HCT116 (cell line): ENCODE results near the gene CALHM4. TPM values are rescaled to one million over a fixed set of nuclear protein-coding genes. Genes with fewer than 3 reads are reported as not detected.

Source experiments
- ATAC-seq: fragments of 200-7000 bp; cut with Tn5 transposase; 2 replicates; pipeline ENCODE4 v1.9.1; 2020; ENCODE audit warnings: mild to moderate bottlenecking, moderate library complexity
- BruUV-seq: library from RNA; stranded (reverse); fragments of 400-500 nt; replicated peaks from 2 replicates; lab custom pipeline; 2021; lab: Mats Ljungman, UMichigan
- CTCF ChIA-PET: fragments of 300-600 bp; sonication (Branson Sonifier 250); formaldehyde crosslinking; loops from one replicate; lab custom pipeline; 2021; ENCODE audit warnings: antibody characterized with exemption; lab: Charles Lee
- POLR2A ChIA-PET: fragments of 300-600, 350-600 bp; sonication (Branson Sonifier 250); formaldehyde crosslinking; loops from one replicate; lab custom pipeline; 2021; ENCODE audit warnings: antibody characterized with exemption; lab: Charles Lee
- RAD21 ChIA-PET, 2 experiments: fragments of 300-600 bp; sonication (Branson Sonifier 250); formaldehyde crosslinking; loops; one replicate each; lab custom pipeline; 2023; ENCODE audit warnings: low total read pairs in 2 of 2; ENCODE audit not compliant: uncharacterized antibody in 2 of 2, unreplicated experiment in 2 of 2, low non-redundant PET in 1 of 2; lab: Charles Lee
- DNase-seq: peaks from one replicate; pipeline ENCODE4 v3.0.0-alpha.2; 2010; ENCODE audit warnings: low read depth, low spot score
- H2AFZ ChIP-seq: fragments of 200-600 bp; shearing (Covaris generic), sonication (generic); 2 replicates; pipeline ENCODE4 v1.6.1; 2017; ENCODE audit warnings: low read depth, mixed run types, mixed read lengths, antibody characterized with exemption, low read length; ENCODE audit not compliant: poor library complexity, severe bottlenecking
- H3K27ac ChIP-seq: 2 replicates; pipeline ENCODE4 v1.5.1; 2012; ENCODE audit warnings: low read depth, low read length
- H3K27me3 ChIP-seq: fragments of 200-600 bp; sonication (generic); 2 replicates; pipeline ENCODE4 v1.6.1; 2016; ENCODE audit warnings: mixed run types, low read length, mixed read lengths; ENCODE audit not compliant: insufficient read depth
- H3K36me3 ChIP-seq, 2 experiments: fragments of 200-500 bp in 1 of 2; fragments of 200-600 bp in 1 of 2; sonication (Bioruptor generic) in 1 of 2; sonication (generic) in 1 of 2; 2 replicates each; pipeline versions ENCODE4 v1.5.1 to v1.6.1; 2014 to 2016; ENCODE audit warnings: low read length in 2 of 2, inconsistent platforms in 1 of 2, mixed read lengths in 1 of 2, mixed run types in 1 of 2; ENCODE audit not compliant: insufficient read depth in 2 of 2, control insufficient read depth in 1 of 2
- H3K4me1 ChIP-seq, 2 experiments: fragments of 200-600 bp in 1 of 2; sonication (generic) in 1 of 2; 2 replicates each; pipeline versions ENCODE4 v1.5.1 to v1.6.1; 2012 to 2017; ENCODE audit warnings: low read length in 2 of 2, inconsistent platforms in 1 of 2, mild to moderate bottlenecking in 1 of 2, mixed read lengths in 1 of 2, mixed run types in 1 of 2, moderate library complexity in 1 of 2; ENCODE audit not compliant: insufficient read depth in 2 of 2, control insufficient read depth in 1 of 2
- H3K4me2 ChIP-seq: fragments of 200-600 bp; sonication (generic); 2 replicates; pipeline ENCODE4 v1.6.1; 2017; ENCODE audit warnings: mixed run types, low read length, mixed read lengths
- H3K4me3 ChIP-seq, 2 experiments: fragments of 200-600 bp in 1 of 2; sonication (generic) in 1 of 2; replicated peaks in 1 of 2; 2 replicates each; pipeline ENCODE4 v1.5.1; 2011 to 2016; ENCODE audit warnings: low read length in 2 of 2, control low read depth in 1 of 2, low read depth in 1 of 2, mild to moderate bottlenecking in 1 of 2, mixed read lengths in 1 of 2, mixed run types in 1 of 2
- H3K79me2 ChIP-seq: fragments of 200-600 bp; sonication (generic); 2 replicates; pipeline ENCODE4 v1.6.1; 2017; ENCODE audit warnings: mild to moderate bottlenecking, mixed run types, low read length, moderate library complexity, mixed read lengths; ENCODE audit not compliant: insufficient read depth
- H3K9ac ChIP-seq: fragments of 200-600 bp; sonication (generic); 2 replicates; pipeline ENCODE4 v1.6.1; 2016; ENCODE audit warnings: low read length, mixed read lengths
- H3K9me2 ChIP-seq: fragments of 200-600 bp; sonication (generic), shearing (Covaris generic); 2 replicates; pipeline ENCODE4 v1.6.1; 2017; ENCODE audit warnings: mixed run types, mild to moderate bottlenecking, moderate library complexity; ENCODE audit not compliant: insufficient read depth
- H3K9me3 ChIP-seq, 2 experiments: fragments of 200-500 bp in 1 of 2; fragments of 200-600 bp in 1 of 2; sonication (Bioruptor generic) in 1 of 2; sonication (generic) in 1 of 2; 2 replicates each; pipeline ENCODE4 v1.6.1; 2014 to 2017; ENCODE audit warnings: low read length in 2 of 2, mixed read lengths in 2 of 2, inconsistent platforms in 1 of 2, low read depth in 1 of 2, mild to moderate bottlenecking in 1 of 2, mixed run types in 1 of 2, moderate library complexity in 1 of 2; ENCODE audit not compliant: control insufficient read depth in 1 of 2, insufficient read depth in 1 of 2
- H4K20me1 ChIP-seq: fragments of 200-600 bp; sonication (generic), shearing (Covaris generic); 2 replicates; pipeline ENCODE4 v1.6.1; 2017; ENCODE audit warnings: mixed run types, mild to moderate bottlenecking, moderate library complexity; ENCODE audit not compliant: insufficient read depth
- CEBPB ChIP-seq: IDR thresholded peaks from 2 replicates; pipeline ENCODE4 v1.6.1; 2012; ENCODE audit warnings: low read depth
- EZH2phosphoT487 ChIP-seq: fragments of 200-600 bp; IDR thresholded peaks from 2 replicates; pipeline ENCODE4 v1.6.1; 2018; ENCODE audit warnings: antibody characterized with exemption, borderline replicate concordance
- POLR2AphosphoS5 ChIP-seq: IDR thresholded peaks from 2 replicates; pipeline ENCODE4 v1.6.1; 2011; ENCODE audit warnings: mild to moderate bottlenecking, low read depth, low read length, moderate library complexity
- RAD21 ChIP-seq: IDR thresholded peaks from 2 replicates; pipeline ENCODE4 v1.6.1; 2012; ENCODE audit warnings: low read depth, mild to moderate bottlenecking
- SP1 ChIP-seq: IDR thresholded peaks from 2 replicates; pipeline ENCODE4 v1.6.1; 2012; ENCODE audit warnings: low read depth
- intact Hi-C: fragments of 100-400 bp; cut with micrococcal nuclease; formaldehyde crosslinking; loops from 2 replicates; pipeline ENCODE4 v1.10.0; 2022
- total RNA-seq: library from RNA; stranded (reverse); gene quantifications from one replicate; pipeline ENCODE4 v1.2.1, GENCODE V29; 2021; ENCODE audit not compliant: unreplicated experiment
- TF ChIP-seq, protein P1 (sequence below): IDR thresholded peaks from 2 replicates; pipeline ENCODE4 v1.6.1; 2012
- TF ChIP-seq, protein P2 (sequence below): IDR thresholded peaks from 2 replicates; pipeline ENCODE4 v1.6.1; 2011; ENCODE audit warnings: mild to moderate bottlenecking, low read length, moderate library complexity; ENCODE audit not compliant: insufficient replicate concordance; ENCODE audit errors: extremely low read depth
- TF ChIP-seq, protein P3 (sequence below): IDR thresholded peaks from 2 replicates; pipeline ENCODE4 v1.6.1; 2012; ENCODE audit warnings: low read depth
- TF ChIP-seq, protein P4 (sequence below): IDR thresholded peaks from 2 replicates; pipeline ENCODE4 v1.6.1; 2012

The CALHM4 gene
- total RNA-seq, 1 experiment from 2014 or later: not detected

DNA sequence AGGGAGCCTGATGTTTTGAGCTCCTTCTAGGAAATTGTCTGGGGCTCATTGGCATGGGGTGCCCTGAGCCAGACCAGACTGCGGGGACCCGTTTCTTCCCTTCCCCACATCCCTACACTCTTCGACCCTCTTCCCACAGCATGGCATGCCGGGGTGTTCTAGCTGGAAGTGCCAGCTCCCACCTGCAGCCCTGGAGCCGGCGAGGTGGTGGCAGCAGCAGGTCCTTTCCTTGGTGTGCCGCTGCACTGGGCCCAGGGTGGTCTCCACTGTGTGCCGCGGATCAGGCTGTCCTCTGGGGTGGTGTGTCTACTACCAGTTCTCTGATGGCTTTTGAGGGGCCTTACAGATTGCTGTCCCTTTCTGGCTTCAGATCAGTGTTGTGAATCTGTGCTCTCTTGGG, 10.3 kb downstream of the CALHM4 start:
- ATAC-seq (no peak), DNase-seq (no peak)
- ChIA-PET POLR2A (no interaction called here), CTCF (interaction anchor here (0.7 to 1.8 kb wide), 6 partner anchors 22 to 346 kb away, joined by 3 to 8 read pairs (median 4); partner anchors contain the start of genes CALHM5 and TSPYL1), RAD21 (no interaction called here)
- Histone ChIP-seq H3K4me2 (no peak overlapping the region), H3K9me3 (no peaks in the 10 kb centered on the region), H3K4me3 (no peak overlapping the region), H3K27ac (no peak overlapping the region), H3K36me3 (no peaks in the 10 kb centered on the region), H3K4me1 (peaks cover 0 to 1% of the 10 kb centered on the region in 2 experiments; a peak in 2 of 4 replicates), H3K27me3 (no peaks in the 10 kb centered on the region), H4K20me1 (no peaks in the 10 kb centered on the region), H3K79me2 (no peaks in the 10 kb centered on the region), H3K9ac (no peak overlapping the region), H2AFZ (no peak overlapping the region), H3K9me2 (no peaks in the 10 kb centered on the region)
- no TSS peak for BruUV-seq
- intact Hi-C loops: no loop called here
- TF ChIP-seq, protein P1, sequence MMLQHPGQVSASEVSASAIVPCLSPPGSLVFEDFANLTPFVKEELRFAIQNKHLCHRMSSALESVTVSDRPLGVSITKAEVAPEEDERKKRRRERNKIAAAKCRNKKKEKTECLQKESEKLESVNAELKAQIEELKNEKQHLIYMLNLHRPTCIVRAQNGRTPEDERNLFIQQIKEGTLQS: no peak
- TF ChIP-seq EZH2phosphoT487: no peak
- TF ChIP-seq SP1: no peak
- TF ChIP-seq RAD21: no peak
- TF ChIP-seq, protein P2, sequence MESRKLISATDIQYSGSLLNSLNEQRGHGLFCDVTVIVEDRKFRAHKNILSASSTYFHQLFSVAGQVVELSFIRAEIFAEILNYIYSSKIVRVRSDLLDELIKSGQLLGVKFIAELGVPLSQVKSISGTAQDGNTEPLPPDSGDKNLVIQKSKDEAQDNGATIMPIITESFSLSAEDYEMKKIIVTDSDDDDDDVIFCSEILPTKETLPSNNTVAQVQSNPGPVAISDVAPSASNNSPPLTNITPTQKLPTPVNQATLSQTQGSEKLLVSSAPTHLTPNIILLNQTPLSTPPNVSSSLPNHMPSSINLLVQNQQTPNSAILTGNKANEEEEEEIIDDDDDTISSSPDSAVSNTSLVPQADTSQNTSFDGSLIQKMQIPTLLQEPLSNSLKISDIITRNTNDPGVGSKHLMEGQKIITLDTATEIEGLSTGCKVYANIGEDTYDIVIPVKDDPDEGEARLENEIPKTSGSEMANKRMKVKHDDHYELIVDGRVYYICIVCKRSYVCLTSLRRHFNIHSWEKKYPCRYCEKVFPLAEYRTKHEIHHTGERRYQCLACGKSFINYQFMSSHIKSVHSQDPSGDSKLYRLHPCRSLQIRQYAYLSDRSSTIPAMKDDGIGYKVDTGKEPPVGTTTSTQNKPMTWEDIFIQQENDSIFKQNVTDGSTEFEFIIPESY: no peak
- TF ChIP-seq CEBPB: no peak
- TF ChIP-seq, protein P3, sequence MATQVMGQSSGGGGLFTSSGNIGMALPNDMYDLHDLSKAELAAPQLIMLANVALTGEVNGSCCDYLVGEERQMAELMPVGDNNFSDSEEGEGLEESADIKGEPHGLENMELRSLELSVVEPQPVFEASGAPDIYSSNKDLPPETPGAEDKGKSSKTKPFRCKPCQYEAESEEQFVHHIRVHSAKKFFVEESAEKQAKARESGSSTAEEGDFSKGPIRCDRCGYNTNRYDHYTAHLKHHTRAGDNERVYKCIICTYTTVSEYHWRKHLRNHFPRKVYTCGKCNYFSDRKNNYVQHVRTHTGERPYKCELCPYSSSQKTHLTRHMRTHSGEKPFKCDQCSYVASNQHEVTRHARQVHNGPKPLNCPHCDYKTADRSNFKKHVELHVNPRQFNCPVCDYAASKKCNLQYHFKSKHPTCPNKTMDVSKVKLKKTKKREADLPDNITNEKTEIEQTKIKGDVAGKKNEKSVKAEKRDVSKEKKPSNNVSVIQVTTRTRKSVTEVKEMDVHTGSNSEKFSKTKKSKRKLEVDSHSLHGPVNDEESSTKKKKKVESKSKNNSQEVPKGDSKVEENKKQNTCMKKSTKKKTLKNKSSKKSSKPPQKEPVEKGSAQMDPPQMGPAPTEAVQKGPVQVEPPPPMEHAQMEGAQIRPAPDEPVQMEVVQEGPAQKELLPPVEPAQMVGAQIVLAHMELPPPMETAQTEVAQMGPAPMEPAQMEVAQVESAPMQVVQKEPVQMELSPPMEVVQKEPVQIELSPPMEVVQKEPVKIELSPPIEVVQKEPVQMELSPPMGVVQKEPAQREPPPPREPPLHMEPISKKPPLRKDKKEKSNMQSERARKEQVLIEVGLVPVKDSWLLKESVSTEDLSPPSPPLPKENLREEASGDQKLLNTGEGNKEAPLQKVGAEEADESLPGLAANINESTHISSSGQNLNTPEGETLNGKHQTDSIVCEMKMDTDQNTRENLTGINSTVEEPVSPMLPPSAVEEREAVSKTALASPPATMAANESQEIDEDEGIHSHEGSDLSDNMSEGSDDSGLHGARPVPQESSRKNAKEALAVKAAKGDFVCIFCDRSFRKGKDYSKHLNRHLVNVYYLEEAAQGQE: no peak
- TF ChIP-seq, protein P4, sequence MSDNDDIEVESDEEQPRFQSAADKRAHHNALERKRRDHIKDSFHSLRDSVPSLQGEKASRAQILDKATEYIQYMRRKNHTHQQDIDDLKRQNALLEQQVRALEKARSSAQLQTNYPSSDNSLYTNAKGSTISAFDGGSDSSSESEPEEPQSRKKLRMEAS: no peak
- no peak for TF ChIP-seq POLR2AphosphoS5
